Measurements from ENCODE around the gene HNF4A. TPM values are rescaled to one million over a fixed set of nuclear protein-coding genes. Genes with fewer than 3 reads are reported as not detected.

Gene HNF4A
- total and polyA plus RNA-seq, 7 donors: 0.03 to 0.13 (median 0.03) TPM; not detected in 4

DNA sequence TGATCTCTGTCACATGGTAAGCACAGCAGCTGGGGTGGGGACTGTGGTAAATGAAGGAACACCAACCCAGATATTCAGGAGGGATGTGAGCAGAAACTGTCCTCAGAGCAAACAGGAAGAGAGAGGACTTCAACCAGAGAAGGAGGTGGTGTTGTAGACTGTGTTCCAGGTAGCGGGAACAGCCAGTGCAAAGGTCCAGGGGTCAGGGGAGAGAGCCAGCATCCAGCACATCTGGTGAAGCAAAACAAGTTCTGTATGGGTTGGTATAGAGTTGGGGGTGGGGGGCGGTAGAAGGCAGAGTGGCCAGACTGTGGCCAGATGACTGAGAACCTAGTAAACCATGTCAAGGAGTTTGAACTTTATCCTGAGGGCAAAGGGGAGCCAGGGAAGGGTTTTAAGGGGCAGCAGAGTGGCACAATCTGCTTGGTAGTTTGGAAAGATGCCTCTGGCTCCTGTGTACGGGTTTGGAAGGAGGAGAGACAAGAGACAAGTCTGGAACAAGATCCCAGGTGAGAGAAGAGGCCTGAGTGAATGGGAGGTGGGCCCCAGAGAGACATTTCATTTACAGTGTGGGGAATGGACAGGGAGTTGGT, 92.4 kb downstream of the HNF4A start:
- Histone ChIP-seq H3K27ac (no peak overlapping the region), H3K27me3 (ENCODE audit: insufficient read depth in 3 of 3, low read length in 2 of 3) (no peaks in the 10 kb centered on the region), H3K4me3 (no peak overlapping the region), H3K9me3 (no peaks in the 10 kb centered on the region), H3K4me1 (no peaks in the 10 kb centered on the region), H3K36me3 (ENCODE audit: insufficient read depth in 1 of 2, low read depth in 1 of 2) (no peaks in the 10 kb centered on the region)
- WGBS, 3 donors: 80 to 84% (median 81%) methylated on average over 3 of the region's 3 CpGs
- intact Hi-C loops (cut with DNase I): no loop called here
- DNase-seq (no peak), ATAC-seq (no peak)
- TF ChIP-seq, protein P1, sequence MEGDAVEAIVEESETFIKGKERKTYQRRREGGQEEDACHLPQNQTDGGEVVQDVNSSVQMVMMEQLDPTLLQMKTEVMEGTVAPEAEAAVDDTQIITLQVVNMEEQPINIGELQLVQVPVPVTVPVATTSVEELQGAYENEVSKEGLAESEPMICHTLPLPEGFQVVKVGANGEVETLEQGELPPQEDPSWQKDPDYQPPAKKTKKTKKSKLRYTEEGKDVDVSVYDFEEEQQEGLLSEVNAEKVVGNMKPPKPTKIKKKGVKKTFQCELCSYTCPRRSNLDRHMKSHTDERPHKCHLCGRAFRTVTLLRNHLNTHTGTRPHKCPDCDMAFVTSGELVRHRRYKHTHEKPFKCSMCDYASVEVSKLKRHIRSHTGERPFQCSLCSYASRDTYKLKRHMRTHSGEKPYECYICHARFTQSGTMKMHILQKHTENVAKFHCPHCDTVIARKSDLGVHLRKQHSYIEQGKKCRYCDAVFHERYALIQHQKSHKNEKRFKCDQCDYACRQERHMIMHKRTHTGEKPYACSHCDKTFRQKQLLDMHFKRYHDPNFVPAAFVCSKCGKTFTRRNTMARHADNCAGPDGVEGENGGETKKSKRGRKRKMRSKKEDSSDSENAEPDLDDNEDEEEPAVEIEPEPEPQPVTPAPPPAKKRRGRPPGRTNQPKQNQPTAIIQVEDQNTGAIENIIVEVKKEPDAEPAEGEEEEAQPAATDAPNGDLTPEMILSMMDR (IDR thresholded peaks at IDR 0.05): no peak

DNA sequence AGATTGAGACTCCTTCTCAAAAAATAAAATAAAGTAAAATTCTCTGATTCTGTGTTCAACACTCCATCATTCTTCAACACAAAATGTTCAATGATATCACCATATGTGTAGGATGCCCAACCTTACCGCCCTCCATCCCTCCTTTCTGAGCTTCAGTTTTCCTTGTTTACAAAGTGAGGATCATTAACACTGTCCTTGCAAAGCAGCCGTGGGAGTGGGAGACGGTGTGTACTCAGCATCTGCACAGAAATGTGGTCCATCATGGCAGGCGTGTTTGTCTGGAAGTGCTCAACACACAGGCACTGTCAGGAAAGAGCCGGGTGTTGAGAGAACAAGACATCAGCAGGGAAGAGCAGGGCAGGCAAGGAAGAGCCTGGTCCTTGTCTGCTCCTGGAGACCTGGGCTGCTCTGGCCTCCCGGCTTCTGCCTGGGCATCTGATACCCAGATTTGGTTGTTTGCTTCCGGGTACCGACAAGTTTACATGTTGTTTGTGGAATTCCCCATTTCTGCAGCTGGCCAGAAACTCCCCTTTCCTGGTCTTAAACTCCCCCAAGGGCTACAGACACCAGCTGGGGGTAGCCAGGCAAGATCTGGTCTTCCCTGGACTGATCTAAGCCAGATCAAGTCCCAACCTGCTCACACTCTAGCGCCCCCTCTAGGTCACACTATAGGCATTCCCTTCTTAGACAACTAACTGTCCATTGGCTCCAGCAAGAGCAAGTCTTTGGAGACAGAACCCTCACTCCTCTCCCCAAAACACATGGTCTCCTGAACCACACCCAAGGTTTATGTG, 93.5 kb downstream of the HNF4A start:
- H3K27me3 ChIP-seq (ENCODE audit: insufficient read depth in 3 of 3, low read length in 2 of 3): no peaks in the 10 kb centered on the region
- intact Hi-C loops (cut with DNase I): no loop called here
- WGBS, 3 donors: 61 to 76% (median 63%) methylated on average over 9 of the region's 9 CpGs

DNA sequence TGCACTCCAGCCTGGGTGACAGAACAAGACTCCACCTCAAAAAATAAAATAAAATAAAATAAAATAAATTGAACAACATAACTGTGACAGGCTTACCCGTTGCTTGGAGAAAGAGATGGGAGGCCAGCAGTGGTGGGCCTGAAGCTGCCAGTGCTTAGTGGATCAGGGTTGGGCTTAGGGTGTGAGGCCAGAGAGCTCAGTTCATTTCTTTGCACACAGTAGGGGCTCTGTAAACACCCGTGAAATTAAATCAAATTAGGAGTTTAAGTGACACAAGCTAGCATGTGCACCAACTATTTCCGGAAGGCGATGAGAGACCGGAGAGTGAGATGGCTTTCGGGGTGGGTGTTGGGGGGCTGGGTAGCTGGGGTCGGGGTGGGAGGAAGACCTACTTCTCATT, 94.4 kb downstream of the HNF4A start:
- ATAC-seq: no peak
- intact Hi-C loops (cut with DNase I): no loop called here
- Histone ChIP-seq H3K4me1 (no peaks in the 10 kb centered on the region), H3K4me3 (no peak overlapping the region), H3K36me3 (ENCODE audit: insufficient read depth in 1 of 2, low read depth in 1 of 2) (no peaks in the 10 kb centered on the region), H3K27ac (no peak overlapping the region), H3K27me3 (ENCODE audit: insufficient read depth in 3 of 3, low read length in 2 of 3) (no peaks in the 10 kb centered on the region), H3K9me3 (no peaks in the 10 kb centered on the region)
- TF ChIP-seq, protein P1 (IDR thresholded peaks at IDR 0.05): no peak
- DNase-seq: no peak
- WGBS, 3 donors: 84 to 86% (median 85%) methylated on average over 7 of the region's 7 CpGs

More for the DNA sequence above, 93.5 kb downstream of the HNF4A start:
- Histone ChIP-seq H3K36me3 (ENCODE audit: insufficient read depth in 1 of 2, low read depth in 1 of 2) (no peaks in the 10 kb centered on the region), H3K4me3 (no peak overlapping the region), H3K9me3 (no peaks in the 10 kb centered on the region), H3K4me1 (no peaks in the 10 kb centered on the region), H3K27ac (no peak overlapping the region)
- no peak for DNase-seq
- TF ChIP-seq, protein P1 (IDR thresholded peaks at IDR 0.05): no peak
- no peak for ATAC-seq

DNA sequence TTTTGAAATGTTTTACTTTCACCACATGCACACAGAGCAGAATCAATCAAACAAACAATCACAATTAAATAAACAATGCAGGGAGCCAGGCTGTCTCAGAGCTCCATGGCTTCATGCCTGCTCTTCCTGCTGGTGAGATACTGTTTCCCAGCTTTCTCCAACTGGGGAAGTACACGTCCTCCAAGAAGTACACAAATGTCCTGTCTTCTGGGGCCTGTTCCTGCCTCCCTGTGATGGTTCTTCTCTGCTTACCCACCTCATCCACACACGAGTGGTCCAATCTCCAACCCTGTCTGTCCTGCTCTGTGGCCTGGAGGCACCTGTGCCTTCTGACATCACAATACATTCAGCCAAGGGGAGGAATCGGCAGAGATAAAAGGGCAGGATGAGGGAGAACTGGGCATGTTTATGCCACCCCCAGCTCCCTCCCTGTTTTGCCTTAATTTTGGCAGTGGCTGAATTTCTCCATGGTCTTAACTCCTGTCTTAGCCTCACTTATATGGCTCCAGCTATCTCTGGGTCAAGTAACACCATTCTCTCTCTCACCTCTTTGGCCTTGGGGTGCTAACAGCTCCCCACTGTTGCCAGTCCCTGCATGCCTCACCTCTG, 94.9 kb downstream of the HNF4A start:
- WGBS, 3 donors: 51 to 61% (median 54%) methylated on average over 3 of the region's 3 CpGs
- TF ChIP-seq, protein P1 (IDR thresholded peaks at IDR 0.05): no peak
- no peak for ATAC-seq

More for the DNA sequence above, 94.9 kb downstream of the HNF4A start:
- Histone ChIP-seq H3K4me3 (no peak overlapping the region), H3K27ac (no peak overlapping the region), H3K9me3 (no peaks in the 10 kb centered on the region), H3K36me3 (ENCODE audit: insufficient read depth in 1 of 2, low read depth in 1 of 2) (no peaks in the 10 kb centered on the region), H3K27me3 (ENCODE audit: insufficient read depth in 3 of 3, low read length in 2 of 3) (no peaks in the 10 kb centered on the region), H3K4me1 (no peaks in the 10 kb centered on the region)
- intact Hi-C loops (cut with DNase I): no loop called here
- DNase-seq: no peak

Data from psoas muscle (tissue), 8 donors.